ENCODE measurements around the gene PACSIN1. TPM values are rescaled to one million over a fixed set of nuclear protein-coding genes. Genes with fewer than 3 reads are reported as not detected.
"Not testable (repeated sequence)": the region's sequence is repeated elsewhere in the genome, so short reads cannot be mapped to it uniquely, and the experiment has no call there.

The PACSIN1 gene
- total RNA-seq, 1 donor from 2014 or later, result 0.11 TPM

DNA sequence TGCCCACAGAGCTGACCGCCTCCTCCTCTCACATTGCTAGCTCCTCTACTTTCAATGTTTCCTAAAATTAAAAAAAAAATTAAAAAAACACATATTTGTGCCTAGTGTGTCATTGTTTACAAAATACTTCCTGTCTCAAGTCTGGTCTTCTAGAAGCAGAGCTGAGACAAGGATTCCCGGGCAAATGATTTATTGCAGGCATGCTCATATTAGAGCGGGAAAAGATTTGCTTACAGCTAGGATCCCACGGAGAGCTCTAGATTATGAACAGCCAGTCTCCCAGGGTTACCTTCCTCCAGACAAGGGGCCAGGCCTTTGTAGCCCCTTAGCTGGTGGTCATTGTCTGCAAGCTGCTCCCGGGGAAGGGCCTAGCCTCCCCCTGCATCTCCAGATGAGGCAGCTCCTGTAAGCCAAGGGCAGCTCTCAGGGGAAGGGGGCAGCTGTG, 9.4 kb downstream of the PACSIN1 start:
- no peak for ATAC-seq (ENCODE audit: low read depth)
- H3K27ac Mint-ChIP-seq, result no peak overlapping the region

GRCh38 chr6:34475767-34476328, 10.0 kb downstream of the PACSIN1 start:
- intact Hi-C loops (cut with micrococcal nuclease), result no loop called here
- ATAC-seq (ENCODE audit: low read depth), result no peak
- POLR2A ChIA-PET, result no interaction called here
- no peak for DNase-seq
- TF ChIP-seq, protein P1, sequence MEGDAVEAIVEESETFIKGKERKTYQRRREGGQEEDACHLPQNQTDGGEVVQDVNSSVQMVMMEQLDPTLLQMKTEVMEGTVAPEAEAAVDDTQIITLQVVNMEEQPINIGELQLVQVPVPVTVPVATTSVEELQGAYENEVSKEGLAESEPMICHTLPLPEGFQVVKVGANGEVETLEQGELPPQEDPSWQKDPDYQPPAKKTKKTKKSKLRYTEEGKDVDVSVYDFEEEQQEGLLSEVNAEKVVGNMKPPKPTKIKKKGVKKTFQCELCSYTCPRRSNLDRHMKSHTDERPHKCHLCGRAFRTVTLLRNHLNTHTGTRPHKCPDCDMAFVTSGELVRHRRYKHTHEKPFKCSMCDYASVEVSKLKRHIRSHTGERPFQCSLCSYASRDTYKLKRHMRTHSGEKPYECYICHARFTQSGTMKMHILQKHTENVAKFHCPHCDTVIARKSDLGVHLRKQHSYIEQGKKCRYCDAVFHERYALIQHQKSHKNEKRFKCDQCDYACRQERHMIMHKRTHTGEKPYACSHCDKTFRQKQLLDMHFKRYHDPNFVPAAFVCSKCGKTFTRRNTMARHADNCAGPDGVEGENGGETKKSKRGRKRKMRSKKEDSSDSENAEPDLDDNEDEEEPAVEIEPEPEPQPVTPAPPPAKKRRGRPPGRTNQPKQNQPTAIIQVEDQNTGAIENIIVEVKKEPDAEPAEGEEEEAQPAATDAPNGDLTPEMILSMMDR (IDR thresholded peaks at IDR 0.05), result no peak
- Mint-ChIP-seq H3K27ac (no peak overlapping the region), H3K27me3 (no peaks in the 10 kb centered on the region), H3K4me1 (no peaks in the 10 kb centered on the region), H3K9me3 (no peaks in the 10 kb centered on the region), H3K36me3 (ENCODE audit: low read depth) (no peaks in the 10 kb centered on the region), H3K4me3 (no peak overlapping the region)
- CTCF ChIA-PET, result no interaction called here

More for the DNA sequence above, 9.4 kb downstream of the PACSIN1 start:
- TF ChIP-seq, protein P1 (IDR thresholded peaks at IDR 0.05), result no peak
- ChIA-PET POLR2A (no interaction called here), CTCF (no interaction called here)
- H3K9me3 Mint-ChIP-seq, result no peaks in the 10 kb centered on the region
- intact Hi-C loops (cut with micrococcal nuclease), result no loop called here
- no peak for DNase-seq
- H3K4me3 Mint-ChIP-seq, result no peak overlapping the region
- no peaks in the 10 kb centered on the region for H3K36me3 Mint-ChIP-seq (ENCODE audit: low read depth)
- H3K4me1 Mint-ChIP-seq, result no peaks in the 10 kb centered on the region
- H3K27me3 Mint-ChIP-seq, result no peaks in the 10 kb centered on the region

DNA sequence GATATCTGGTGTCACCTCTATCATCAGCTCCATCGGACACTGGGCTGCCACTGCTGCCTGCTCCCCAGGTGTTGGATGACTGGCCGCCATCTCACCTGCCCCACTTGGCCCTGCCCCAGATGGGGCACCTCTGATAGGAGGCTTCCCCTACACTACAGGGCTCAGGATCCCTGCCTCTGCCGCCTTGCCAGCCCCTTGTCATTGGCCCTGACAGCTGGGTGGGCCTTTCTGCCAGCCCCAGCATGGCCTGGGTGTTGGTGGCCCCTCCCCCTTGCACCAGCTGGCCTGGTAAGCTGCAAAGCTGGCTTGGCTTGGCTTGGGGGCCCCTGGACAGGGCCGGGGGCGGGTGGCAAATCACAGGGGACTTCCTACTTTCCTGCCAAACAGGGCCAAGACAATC, 10.6 kb downstream of the PACSIN1 start:
- DNase-seq (no peak), ATAC-seq (ENCODE audit: low read depth) (no peak)
- TF ChIP-seq, protein P1 (IDR thresholded peaks at IDR 0.05), result no peak
- H3K27me3 Mint-ChIP-seq, result no peaks in the 10 kb centered on the region
- H3K36me3 Mint-ChIP-seq (ENCODE audit: low read depth), result no peaks in the 10 kb centered on the region
- no peaks in the 10 kb centered on the region for H3K9me3 Mint-ChIP-seq
- POLR2A ChIA-PET, result no interaction called here
- CTCF ChIA-PET, result no interaction called here
- no peak overlapping the region for H3K4me3 Mint-ChIP-seq
- H3K27ac Mint-ChIP-seq, result no peak overlapping the region
- H3K4me1 Mint-ChIP-seq, result no peaks in the 10 kb centered on the region
- intact Hi-C loops (cut with micrococcal nuclease), result no loop called here

DNA sequence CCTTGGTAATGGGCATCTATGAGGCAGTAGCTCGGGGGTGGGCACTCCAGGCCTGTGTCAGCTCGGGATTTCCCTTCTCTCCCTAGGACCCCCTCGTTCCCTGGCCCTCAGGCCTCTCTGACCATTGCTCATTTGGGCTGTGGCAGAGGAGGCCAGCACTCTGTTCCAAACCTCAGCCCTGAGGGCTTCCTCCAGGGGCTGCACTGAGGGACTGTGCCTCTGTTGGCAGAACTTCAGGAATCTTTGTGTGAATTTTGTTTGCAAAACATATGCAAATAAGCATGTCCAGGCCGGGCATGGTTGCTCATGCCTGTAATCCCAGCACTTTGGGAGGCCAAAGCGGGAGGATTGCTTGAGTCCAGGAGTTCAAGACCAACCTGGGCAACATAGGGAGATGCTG, 11.0 kb downstream of the PACSIN1 start:
- H3K27ac Mint-ChIP-seq, result no peak overlapping the region
- intact Hi-C loops (cut with micrococcal nuclease), result no loop called here
- no peak overlapping the region for H3K4me3 Mint-ChIP-seq
- no peak for DNase-seq
- CTCF ChIA-PET, result no interaction called here
- POLR2A ChIA-PET, result no interaction called here
- no peak for ATAC-seq (ENCODE audit: low read depth)
- H3K9me3 Mint-ChIP-seq, result no peaks in the 10 kb centered on the region
- TF ChIP-seq, protein P1 (IDR thresholded peaks at IDR 0.05), result no peak
- no peaks in the 10 kb centered on the region for H3K27me3 Mint-ChIP-seq
- H3K36me3 Mint-ChIP-seq (ENCODE audit: low read depth), result no peaks in the 10 kb centered on the region
- H3K4me1 Mint-ChIP-seq, result no peaks in the 10 kb centered on the region

DNA sequence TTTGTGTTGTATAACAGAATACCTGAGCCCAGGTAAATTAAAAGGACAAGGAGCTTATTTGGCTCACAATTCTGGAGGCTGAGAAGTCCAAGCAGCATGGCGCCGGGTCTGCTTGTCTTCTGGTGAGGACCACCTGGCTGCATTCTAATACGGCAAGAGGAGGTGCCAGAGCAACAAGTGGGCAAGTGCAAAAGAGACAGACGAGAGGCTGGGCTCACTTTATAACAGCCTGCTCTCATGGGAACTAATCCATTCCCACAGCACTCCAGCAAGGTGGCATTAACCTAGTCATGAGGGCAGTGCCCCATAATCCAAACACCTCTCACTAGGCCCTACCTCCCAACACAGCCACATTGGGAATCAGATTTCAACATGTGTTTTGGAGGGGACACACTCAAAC, 12.9 kb downstream of the PACSIN1 start:
- ChIA-PET CTCF (no interaction called here), POLR2A (no interaction called here)
- no peak for DNase-seq
- no peak overlapping the region for H3K27ac Mint-ChIP-seq
- intact Hi-C loops (cut with micrococcal nuclease), result no loop called here
- no peaks in the 10 kb centered on the region for H3K4me1 Mint-ChIP-seq
- H3K4me3 Mint-ChIP-seq, result no peak overlapping the region
- no peaks in the 10 kb centered on the region for H3K9me3 Mint-ChIP-seq
- ATAC-seq (ENCODE audit: low read depth), result no peak
- TF ChIP-seq, protein P1 (IDR thresholded peaks at IDR 0.05), result no peak
- no peaks in the 10 kb centered on the region for H3K27me3 Mint-ChIP-seq
- H3K36me3 Mint-ChIP-seq (ENCODE audit: low read depth), result no peaks in the 10 kb centered on the region

DNA sequence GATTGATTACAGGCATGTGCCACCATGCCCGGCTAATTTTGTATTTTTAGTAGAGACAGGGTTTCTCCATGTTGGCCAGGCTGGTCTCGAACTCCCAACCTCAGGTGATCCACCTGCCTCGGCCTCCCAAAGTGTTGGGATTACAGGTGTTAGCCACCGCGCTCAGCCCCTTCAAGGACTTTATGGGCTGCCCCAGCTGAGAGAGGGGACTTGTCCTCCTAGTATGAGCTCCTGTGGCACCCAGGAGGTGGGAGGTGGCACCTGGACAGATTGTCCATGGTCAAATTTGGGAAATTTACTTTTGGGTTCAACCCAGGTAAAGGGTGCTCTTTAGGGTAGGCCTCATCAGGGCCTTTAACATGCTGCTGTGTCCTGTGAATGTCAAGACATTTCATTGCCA, 17.9 kb downstream of the PACSIN1 start:
- POLR2A ChIA-PET, result interaction anchor here (0.6 kb wide), 1 partner anchor 665 kb away, joined by 3 read pairs; no protein-coding TSS in a partner anchor
- H3K36me3 Mint-ChIP-seq (ENCODE audit: low read depth); H3K4me3 Mint-ChIP-seq; H3K9me3 Mint-ChIP-seq; H3K27me3 Mint-ChIP-seq; H3K27ac Mint-ChIP-seq; ATAC-seq (ENCODE audit: low read depth); intact Hi-C loops (cut with micrococcal nuclease); DNase-seq; CTCF ChIA-PET: not testable (repeated sequence)
- peaks cover 13% of the 10 kb centered on the region for H3K4me1 Mint-ChIP-seq
